WTC11 (cell line): Measurements from ENCODE around the gene KDM4B.
"Not testable (repeated sequence)": the region's sequence is repeated elsewhere in the genome, so short reads cannot be mapped to it uniquely, and the experiment has no call there.

ENCODE experiments used
- CBFB ChIP-seq: sonication (generic); formaldehyde crosslinking; IDR thresholded peaks from 2 replicates; pipeline ENCODE4 v1.8.1; 2022; ENCODE audit warnings: mild to moderate bottlenecking, low read depth, missing genetic modification reagents
- EMX1 ChIP-seq: fragments of 250-450 bp; sonication (Bioruptor Pico); IDR thresholded peaks from 2 replicates; pipeline ENCODE4 v1.8.0; 2021; ENCODE audit warnings: mild to moderate bottlenecking
- ESRRA ChIP-seq: sonication (generic); formaldehyde crosslinking; IDR thresholded peaks from 2 replicates; pipeline ENCODE4 v1.8.1; 2022; ENCODE audit warnings: mild to moderate bottlenecking, missing genetic modification reagents, borderline replicate concordance
- NR3C1 ChIP-seq: sonication (generic); formaldehyde crosslinking; conservative IDR thresholded peaks from 2 replicates; pipeline ENCODE4 v1.8.1; 2023; ENCODE audit warnings: low read depth, mild to moderate bottlenecking, missing genetic modification reagents
- RELA ChIP-seq: sonication (generic); formaldehyde crosslinking; IDR thresholded peaks from 2 replicates; pipeline ENCODE4 v1.8.1; 2022; ENCODE audit warnings: missing genetic modification reagents, mild to moderate bottlenecking, borderline replicate concordance
- SP1 ChIP-seq: sonication (generic); formaldehyde crosslinking; conservative IDR thresholded peaks from 2 replicates; pipeline ENCODE4 v1.8.1; 2022; ENCODE audit warnings: missing genetic modification reagents
- ZNF263 ChIP-seq: sonication (generic); formaldehyde crosslinking; IDR thresholded peaks from 2 replicates; pipeline ENCODE4 v1.8.1; 2022; ENCODE audit warnings: low read depth, mild to moderate bottlenecking, moderate library complexity, missing genetic modification reagents
- TF ChIP-seq, protein P1 (sequence below): sonication (generic); formaldehyde crosslinking; IDR thresholded peaks from 2 replicates; pipeline ENCODE4 v1.8.0; 2022; ENCODE audit warnings: mild to moderate bottlenecking, missing genetic modification reagents
- TF ChIP-seq, protein P2 (sequence below): fragments of 200-600 bp; IDR thresholded peaks from 2 replicates; pipeline ENCODE4 v1.8.0; 2022; ENCODE audit warnings: antibody characterized with exemption

DNA sequence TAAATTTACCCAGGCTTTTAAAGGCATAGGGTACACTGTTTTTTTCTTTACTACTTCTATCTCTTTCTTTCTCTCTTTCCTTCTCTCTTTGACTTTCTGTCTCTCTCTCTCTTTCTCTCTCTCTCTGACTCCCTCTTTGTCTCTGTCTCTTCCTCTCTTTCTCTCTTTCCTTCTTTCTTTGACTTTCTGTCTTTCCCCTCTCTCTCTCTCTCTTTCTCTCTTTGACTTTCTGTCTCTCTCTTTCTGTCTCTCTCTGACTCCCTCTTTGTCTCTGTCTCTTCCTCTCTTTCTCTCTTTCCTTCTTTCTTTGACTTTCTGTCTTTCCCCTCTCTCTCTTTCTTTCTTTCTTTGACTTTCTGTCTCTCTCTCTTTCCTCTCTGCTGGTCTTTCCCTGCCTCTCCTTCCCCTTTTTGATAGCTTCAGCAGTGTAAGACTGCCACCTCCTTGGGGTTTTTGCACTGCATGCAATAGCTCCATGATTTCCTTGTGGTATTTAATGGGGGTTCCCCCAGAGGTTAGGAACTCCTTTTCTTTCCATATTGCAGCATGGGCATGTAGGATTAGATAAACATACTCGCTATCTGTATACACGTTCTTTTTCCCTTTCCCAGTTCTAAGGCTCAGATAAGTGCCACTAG is 191.4 kb downstream of the KDM4B start:
- TF ChIP-seq, protein P1, sequence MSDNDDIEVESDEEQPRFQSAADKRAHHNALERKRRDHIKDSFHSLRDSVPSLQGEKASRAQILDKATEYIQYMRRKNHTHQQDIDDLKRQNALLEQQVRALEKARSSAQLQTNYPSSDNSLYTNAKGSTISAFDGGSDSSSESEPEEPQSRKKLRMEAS (CRISPR knock-in tag), result not testable (repeated sequence)
- not testable (repeated sequence) for TF ChIP-seq EMX1 (CRISPR knock-in tag); ESRRA; RELA (CRISPR knock-in tag); NR3C1 (CRISPR knock-in tag); SP1 (CRISPR knock-in tag); CBFB (CRISPR knock-in tag); ZNF263 (CRISPR knock-in tag)
- TF ChIP-seq, protein P2, sequence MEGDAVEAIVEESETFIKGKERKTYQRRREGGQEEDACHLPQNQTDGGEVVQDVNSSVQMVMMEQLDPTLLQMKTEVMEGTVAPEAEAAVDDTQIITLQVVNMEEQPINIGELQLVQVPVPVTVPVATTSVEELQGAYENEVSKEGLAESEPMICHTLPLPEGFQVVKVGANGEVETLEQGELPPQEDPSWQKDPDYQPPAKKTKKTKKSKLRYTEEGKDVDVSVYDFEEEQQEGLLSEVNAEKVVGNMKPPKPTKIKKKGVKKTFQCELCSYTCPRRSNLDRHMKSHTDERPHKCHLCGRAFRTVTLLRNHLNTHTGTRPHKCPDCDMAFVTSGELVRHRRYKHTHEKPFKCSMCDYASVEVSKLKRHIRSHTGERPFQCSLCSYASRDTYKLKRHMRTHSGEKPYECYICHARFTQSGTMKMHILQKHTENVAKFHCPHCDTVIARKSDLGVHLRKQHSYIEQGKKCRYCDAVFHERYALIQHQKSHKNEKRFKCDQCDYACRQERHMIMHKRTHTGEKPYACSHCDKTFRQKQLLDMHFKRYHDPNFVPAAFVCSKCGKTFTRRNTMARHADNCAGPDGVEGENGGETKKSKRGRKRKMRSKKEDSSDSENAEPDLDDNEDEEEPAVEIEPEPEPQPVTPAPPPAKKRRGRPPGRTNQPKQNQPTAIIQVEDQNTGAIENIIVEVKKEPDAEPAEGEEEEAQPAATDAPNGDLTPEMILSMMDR, result not testable (repeated sequence)
